ENCODE data around the gene ANKRD22.

Gene ANKRD22

DNA sequence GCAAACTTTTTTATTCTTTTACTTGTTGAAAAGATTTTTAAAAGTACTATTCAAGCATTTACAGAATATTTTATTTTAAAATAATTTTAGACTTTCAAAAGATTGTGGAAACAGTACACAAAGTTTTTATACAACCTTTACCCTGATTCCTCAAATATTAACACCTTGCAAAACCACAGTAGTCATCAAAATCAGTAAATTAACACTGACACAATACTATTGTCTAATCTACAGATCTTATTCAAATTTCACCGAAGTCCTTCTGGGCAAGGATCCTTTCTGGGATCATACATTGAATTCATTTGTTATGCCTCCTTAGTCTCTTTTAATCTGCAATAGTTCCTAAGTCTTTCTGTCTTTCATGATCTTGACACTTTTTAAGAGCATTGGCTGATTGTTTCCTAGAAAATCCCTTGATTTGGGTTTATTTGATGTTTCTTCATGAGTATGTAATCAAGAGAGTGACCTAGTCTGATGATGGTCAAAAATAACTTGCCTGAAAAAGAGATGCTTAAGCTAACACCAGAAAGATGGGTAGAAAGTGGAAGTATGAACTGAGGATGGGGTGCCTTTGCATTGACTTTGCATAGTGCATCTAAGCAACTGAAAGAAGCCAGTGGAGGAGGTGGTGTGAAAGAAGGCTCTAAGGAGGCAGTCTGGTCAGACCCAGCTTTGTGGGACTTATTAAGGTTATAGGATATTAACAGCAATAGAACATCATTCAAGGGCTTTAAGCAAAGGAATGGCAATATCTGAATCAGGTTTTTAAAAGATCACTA lies 38.1 kb upstream of the ANKRD22 start:
- Histone ChIP-seq H3K27ac (ENCODE audit: low read depth, low read length, poor library complexity, severe bottlenecking) (no peak overlapping the region), H3K79me2 (ENCODE audit: insufficient read depth, low read length) (peaks cover 20% of the 10 kb centered on the region)

DNA sequence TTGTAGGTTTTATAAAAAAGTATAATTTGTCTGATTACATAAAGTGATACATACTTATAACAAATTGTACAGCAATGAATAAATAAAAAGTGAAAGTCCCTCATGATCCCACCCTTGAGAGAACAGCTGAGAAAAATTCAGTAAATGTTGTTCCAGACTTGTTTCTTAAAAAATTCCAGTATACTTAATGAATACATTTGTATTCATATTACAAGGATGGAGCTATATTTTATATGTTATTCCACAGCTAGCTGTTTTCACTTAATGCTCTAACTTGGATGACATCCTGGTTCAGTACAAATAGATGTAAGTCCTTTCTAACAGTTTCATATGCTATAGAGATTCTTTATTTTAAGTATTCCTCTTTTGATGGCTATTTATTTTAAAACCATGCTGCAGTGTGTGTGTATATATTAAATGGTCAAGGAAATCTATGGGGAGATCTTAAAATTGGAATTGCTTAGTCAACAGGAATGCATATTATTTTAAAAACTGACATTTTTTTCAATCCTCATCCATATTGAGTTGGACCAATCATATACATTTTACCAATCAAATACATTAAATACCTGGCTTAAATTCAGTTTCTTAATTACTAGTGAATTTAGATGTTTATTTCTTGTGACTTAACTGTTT lies 37.3 kb upstream of the ANKRD22 start:
- Histone ChIP-seq H3K27me3 (ENCODE audit: insufficient read depth, low read length) (no peaks in the 10 kb centered on the region), H3K9ac (ENCODE audit: low read length) (no peak overlapping the region), H3K4me1 (ENCODE audit: insufficient read depth, low read length, severe bottlenecking) (peaks cover 54% of the 10 kb centered on the region), H3K4me2 (ENCODE audit: low read length) (no peak overlapping the region), H3K9me3 (ENCODE audit: low read length) (no peaks in the 10 kb centered on the region), H3K4me3 (ENCODE audit: low read depth, low read length, poor library complexity, severe bottlenecking) (no peak overlapping the region), H3K79me2 (ENCODE audit: insufficient read depth, low read length) (peaks cover 24% of the 10 kb centered on the region), H4K20me1 (ENCODE audit: insufficient read depth, low read length) (no peaks in the 10 kb centered on the region), H3K27ac (ENCODE audit: low read depth, low read length, poor library complexity, severe bottlenecking) (no peak overlapping the region), H3K36me3 (ENCODE audit: insufficient read depth, low read length) (no peaks in the 10 kb centered on the region), H3K9me2 (ENCODE audit: low read depth, low read length) (no peaks in the 10 kb centered on the region), H3F3A (ENCODE audit: insufficient read depth, low read length) (no peaks in the 10 kb centered on the region), H2AFZ (ENCODE audit: low read length) (no peak overlapping the region)
- TF ChIP-seq, protein P1, sequence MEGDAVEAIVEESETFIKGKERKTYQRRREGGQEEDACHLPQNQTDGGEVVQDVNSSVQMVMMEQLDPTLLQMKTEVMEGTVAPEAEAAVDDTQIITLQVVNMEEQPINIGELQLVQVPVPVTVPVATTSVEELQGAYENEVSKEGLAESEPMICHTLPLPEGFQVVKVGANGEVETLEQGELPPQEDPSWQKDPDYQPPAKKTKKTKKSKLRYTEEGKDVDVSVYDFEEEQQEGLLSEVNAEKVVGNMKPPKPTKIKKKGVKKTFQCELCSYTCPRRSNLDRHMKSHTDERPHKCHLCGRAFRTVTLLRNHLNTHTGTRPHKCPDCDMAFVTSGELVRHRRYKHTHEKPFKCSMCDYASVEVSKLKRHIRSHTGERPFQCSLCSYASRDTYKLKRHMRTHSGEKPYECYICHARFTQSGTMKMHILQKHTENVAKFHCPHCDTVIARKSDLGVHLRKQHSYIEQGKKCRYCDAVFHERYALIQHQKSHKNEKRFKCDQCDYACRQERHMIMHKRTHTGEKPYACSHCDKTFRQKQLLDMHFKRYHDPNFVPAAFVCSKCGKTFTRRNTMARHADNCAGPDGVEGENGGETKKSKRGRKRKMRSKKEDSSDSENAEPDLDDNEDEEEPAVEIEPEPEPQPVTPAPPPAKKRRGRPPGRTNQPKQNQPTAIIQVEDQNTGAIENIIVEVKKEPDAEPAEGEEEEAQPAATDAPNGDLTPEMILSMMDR (IDR thresholded peaks at IDR 0.05; ENCODE audit: low read length): no peak
- no peak for TF ChIP-seq EZH2 (IDR thresholded peaks at IDR 0.05; ENCODE audit: borderline replicate concordance, low read length)

More for the DNA sequence above, 38.1 kb upstream of the ANKRD22 start:
- H3K4me1 ChIP-seq (ENCODE audit: insufficient read depth, low read length, severe bottlenecking): peaks cover 48% of the 10 kb centered on the region
- no peak overlapping the region for H2AFZ ChIP-seq (ENCODE audit: low read length)
- no peak overlapping the region for H3K4me2 ChIP-seq (ENCODE audit: low read length)
- H3K9me3 ChIP-seq (ENCODE audit: low read length): no peaks in the 10 kb centered on the region
- no peaks in the 10 kb centered on the region for H3K9me2 ChIP-seq (ENCODE audit: low read depth, low read length)
- TF ChIP-seq, protein P1 (IDR thresholded peaks at IDR 0.05; ENCODE audit: low read length): no peak
- TF ChIP-seq EZH2 (IDR thresholded peaks at IDR 0.05; ENCODE audit: borderline replicate concordance, low read length): no peak
- H4K20me1 ChIP-seq (ENCODE audit: insufficient read depth, low read length): no peaks in the 10 kb centered on the region
- no peak overlapping the region for H3K4me3 ChIP-seq (ENCODE audit: low read depth, low read length, poor library complexity, severe bottlenecking)
- H3K9ac ChIP-seq (ENCODE audit: low read length): no peak overlapping the region
- H3K36me3 ChIP-seq (ENCODE audit: insufficient read depth, low read length): no peaks in the 10 kb centered on the region
- H3K27me3 ChIP-seq (ENCODE audit: insufficient read depth, low read length): no peaks in the 10 kb centered on the region
- no peaks in the 10 kb centered on the region for H3F3A ChIP-seq (ENCODE audit: insufficient read depth, low read length)

DNA sequence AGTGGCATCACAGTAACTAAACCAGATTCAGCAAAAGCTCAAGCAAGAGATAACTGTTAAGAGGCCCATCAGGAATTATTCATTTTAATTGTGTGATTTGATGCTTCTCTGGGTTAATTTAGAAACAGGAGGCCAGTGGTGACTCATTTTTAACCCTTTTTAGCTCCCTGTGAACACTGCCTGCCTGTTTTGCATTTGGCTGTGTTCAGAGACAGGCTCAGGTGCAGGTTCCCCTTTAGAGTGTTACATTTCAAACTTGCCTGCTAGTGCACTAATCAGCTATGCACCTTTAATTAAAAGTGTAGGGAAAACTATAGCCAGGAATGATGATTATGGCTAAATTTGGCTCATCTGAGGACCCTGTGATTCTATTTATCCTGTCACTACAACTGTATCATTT lies 34.9 kb upstream of the ANKRD22 start:
- H3K27ac ChIP-seq (ENCODE audit: low read depth, low read length, poor library complexity, severe bottlenecking): peak overlapping the region; percentile 57
- H3K36me3 ChIP-seq (ENCODE audit: insufficient read depth, low read length): no peaks in the 10 kb centered on the region
- TF ChIP-seq, protein P1 (IDR thresholded peaks at IDR 0.05; ENCODE audit: low read length): no peak
- no peak for TF ChIP-seq EZH2 (IDR thresholded peaks at IDR 0.05; ENCODE audit: borderline replicate concordance, low read length)
- H3K27me3 ChIP-seq (ENCODE audit: insufficient read depth, low read length): no peaks in the 10 kb centered on the region
- no peaks in the 10 kb centered on the region for H3F3A ChIP-seq (ENCODE audit: insufficient read depth, low read length)
- no peaks in the 10 kb centered on the region for H3K9me2 ChIP-seq (ENCODE audit: low read depth, low read length)
- H3K4me3 ChIP-seq (ENCODE audit: low read depth, low read length, poor library complexity, severe bottlenecking): peak overlapping the region; percentile 28
- H3K4me1 ChIP-seq (ENCODE audit: insufficient read depth, low read length, severe bottlenecking): peaks cover 78% of the 10 kb centered on the region
- H3K4me2 ChIP-seq (ENCODE audit: low read length): peak overlapping the region; percentile 58
- H3K9ac ChIP-seq (ENCODE audit: low read length): peak overlapping the region; percentile 27; the same call in 1 of the 2 replicates
- H4K20me1 ChIP-seq (ENCODE audit: insufficient read depth, low read length): no peaks in the 10 kb centered on the region
- no peak overlapping the region for H2AFZ ChIP-seq (ENCODE audit: low read length)
- no peaks in the 10 kb centered on the region for H3K9me3 ChIP-seq (ENCODE audit: low read length)
- peaks cover 43% of the 10 kb centered on the region for H3K79me2 ChIP-seq (ENCODE audit: insufficient read depth, low read length)

All from OCI-LY1 (cell line).